Activated T-cell treated with anti-CD3 and anti-CD28 coated beads, Interleukin-2, amount 50 U/mL, for 4 hours (primary cell): ENCODE measurements around the gene ANK3. TPM values are rescaled to one million over a fixed set of nuclear protein-coding genes. Genes with fewer than 3 reads are reported as not detected.
A peak's percentile ranks its signal among the peaks of the same experiment; 100 is the strongest.

ENCODE experiments used
- ATAC-seq, 2 donors: fragments of 200-7000 bp; cut with Tn5 transposase; one replicate each; pipeline ENCODE4 v1.10.0; 2021
- DNase-seq: peaks from one replicate; pipeline ENCODE4 v3.0.0-alpha.2; 2020
- H3K27me3 Mint-ChIP-seq: one replicate; pipeline ENCODE4 v1.8.0; 2021; ENCODE audit warnings: low read depth, mixed read lengths
- H3K36me3 Mint-ChIP-seq: one replicate; pipeline ENCODE4 v1.8.0; 2022; ENCODE audit warnings: mixed read lengths; ENCODE audit not compliant: insufficient read depth
- H3K4me1 Mint-ChIP-seq: one replicate; pipeline ENCODE4 v1.8.0; 2021; ENCODE audit warnings: low read depth, mixed read lengths
- H3K4me3 Mint-ChIP-seq: one replicate; pipeline ENCODE4 v1.8.0; 2021; ENCODE audit warnings: mild to moderate bottlenecking, moderate library complexity, mixed read lengths
- H3K9me3 Mint-ChIP-seq: one replicate; pipeline ENCODE4 v1.8.0; 2021; ENCODE audit warnings: mixed read lengths
- total RNA-seq, 3 donors: library from RNA; stranded (reverse); gene quantifications; one replicate each; pipeline ENCODE4 v1.2.1, GENCODE V29; 2021

Gene ANK3
- total RNA-seq, 3 donors from 2014 or later: 21.4 to 41.1 (median 30.5) TPM

DNA sequence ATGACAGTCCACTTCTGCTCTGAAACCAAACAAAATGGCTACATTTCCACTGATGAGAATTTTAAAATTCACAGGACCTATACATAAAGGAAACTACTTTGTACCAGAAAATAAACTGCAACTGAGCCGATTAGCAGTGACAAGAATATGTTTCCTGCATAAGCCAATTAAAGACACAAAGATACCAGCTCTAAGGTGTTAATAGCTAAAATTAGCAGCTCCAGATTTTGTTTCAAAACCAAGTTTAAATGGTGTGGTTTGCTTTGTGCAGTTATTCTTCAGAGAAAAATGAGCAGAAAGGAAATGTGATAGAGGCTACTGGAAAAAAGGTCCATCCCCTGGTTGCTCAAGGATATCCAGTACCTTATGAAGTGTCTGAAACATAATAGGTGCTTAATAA, 123.2 kb downstream of the ANK3 start:
- H3K4me1 Mint-ChIP-seq: no peaks in the 10 kb centered on the region
- H3K27me3 Mint-ChIP-seq: no peaks in the 10 kb centered on the region
- ATAC-seq: no peak

DNA sequence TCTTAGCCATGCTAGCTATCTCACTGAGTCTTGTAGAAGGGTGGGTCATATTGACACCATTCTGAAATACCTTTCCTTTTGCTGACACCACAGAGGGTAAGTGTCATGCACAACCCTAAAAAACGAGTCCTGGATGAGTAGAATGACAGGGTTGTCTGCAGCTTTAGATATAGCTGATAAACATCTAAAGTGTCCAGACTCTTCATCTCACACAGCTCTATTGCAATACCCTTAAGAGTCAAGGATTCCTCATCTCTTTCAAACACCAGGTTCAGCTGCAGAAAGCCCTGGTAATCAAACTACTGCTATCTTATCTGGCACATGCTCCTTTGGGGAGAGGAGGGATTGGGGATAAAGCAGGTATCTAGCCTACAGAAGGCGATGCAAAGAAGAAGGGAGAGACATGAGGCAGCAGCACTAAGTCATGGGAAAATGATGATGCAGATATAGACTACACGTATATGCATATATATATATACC, 127.0 kb downstream of the ANK3 start:
- Mint-ChIP-seq H3K9me3 (no peaks in the 10 kb centered on the region), H3K4me1 (peaks cover 6% of the 10 kb centered on the region), H3K36me3 (peaks cover 18% of the 10 kb centered on the region), H3K4me3 (no peak overlapping the region), H3K27me3 (no peaks in the 10 kb centered on the region)
- ATAC-seq: no peak
- DNase-seq: no peak

More for the DNA sequence above, 123.2 kb downstream of the ANK3 start:
- no peak overlapping the region for H3K4me3 Mint-ChIP-seq
- H3K36me3 Mint-ChIP-seq: peaks cover 12% of the 10 kb centered on the region
- no peak for DNase-seq
- H3K9me3 Mint-ChIP-seq: no peaks in the 10 kb centered on the region

DNA sequence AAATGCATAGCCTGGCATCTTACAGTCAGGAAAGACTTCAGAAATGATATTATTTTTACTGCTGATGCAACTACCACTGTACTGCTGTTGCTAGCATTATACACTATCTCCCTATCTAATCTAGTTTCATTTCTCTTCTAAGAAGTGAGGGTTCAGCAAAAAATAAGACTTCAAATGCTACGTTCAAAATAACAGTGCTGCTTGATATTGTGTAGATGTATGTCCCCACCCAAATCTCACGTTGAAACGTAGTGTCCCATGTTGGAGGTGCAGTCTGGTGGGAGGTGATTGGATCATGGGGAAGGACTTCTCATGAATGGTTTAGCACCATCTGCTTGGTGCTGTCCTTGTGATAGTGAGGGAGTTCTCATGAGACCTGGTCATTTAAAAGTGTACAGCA, 129.4 kb downstream of the ANK3 start:
- Mint-ChIP-seq H3K27me3 (no peaks in the 10 kb centered on the region), H3K36me3 (peaks cover 17% of the 10 kb centered on the region), H3K4me1 (peaks cover 6% of the 10 kb centered on the region), H3K4me3 (no peak overlapping the region), H3K9me3 (no peaks in the 10 kb centered on the region)
- no peak for DNase-seq
- no peak for ATAC-seq

GRCh38 chr10:60258429-60258797, 131.3 kb downstream of the ANK3 start:
- Mint-ChIP-seq H3K27me3 (no peaks in the 10 kb centered on the region), H3K4me1 (peaks cover 6% of the 10 kb centered on the region), H3K36me3 (peaks cover 10% of the 10 kb centered on the region), H3K4me3 (no peak overlapping the region), H3K9me3 (no peaks in the 10 kb centered on the region)
- DNase-seq (no peak), ATAC-seq (no peak)

DNA sequence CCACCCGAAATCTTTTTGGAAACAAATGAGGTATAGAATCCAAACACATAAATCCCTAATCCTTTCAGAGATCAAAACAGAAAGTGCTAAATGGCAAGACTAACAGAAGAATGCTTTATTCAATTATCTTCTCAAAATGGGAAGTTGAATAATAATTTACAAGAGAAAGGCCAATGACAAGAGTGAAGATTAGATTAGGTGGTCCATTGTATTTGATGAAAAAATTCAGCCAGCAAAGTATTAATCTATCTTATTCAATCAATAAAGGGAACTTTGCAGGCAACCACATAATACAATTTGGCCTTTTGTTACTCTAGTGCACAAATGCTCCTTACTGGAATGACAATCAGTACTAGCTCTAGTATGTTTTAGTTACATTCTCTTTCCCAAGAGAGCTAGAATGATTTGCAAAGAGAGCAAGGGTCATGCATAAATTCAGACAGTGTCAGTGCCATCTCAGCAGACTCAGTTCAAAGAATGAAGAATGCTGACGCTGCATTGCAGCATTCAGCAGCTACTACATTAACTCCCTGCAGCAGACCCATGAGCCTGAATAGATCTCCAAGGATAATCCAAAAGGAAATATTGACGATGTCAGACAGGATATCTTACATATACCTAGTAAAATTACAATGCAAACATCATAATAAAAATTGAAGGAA, 131.8 kb downstream of the ANK3 start:
- no peak for DNase-seq
- Mint-ChIP-seq H3K27me3 (no peaks in the 10 kb centered on the region), H3K36me3 (peaks cover 9% of the 10 kb centered on the region), H3K4me3 (no peak overlapping the region), H3K4me1 (peaks cover 6% of the 10 kb centered on the region), H3K9me3 (no peaks in the 10 kb centered on the region)
- ATAC-seq: no peak

DNA sequence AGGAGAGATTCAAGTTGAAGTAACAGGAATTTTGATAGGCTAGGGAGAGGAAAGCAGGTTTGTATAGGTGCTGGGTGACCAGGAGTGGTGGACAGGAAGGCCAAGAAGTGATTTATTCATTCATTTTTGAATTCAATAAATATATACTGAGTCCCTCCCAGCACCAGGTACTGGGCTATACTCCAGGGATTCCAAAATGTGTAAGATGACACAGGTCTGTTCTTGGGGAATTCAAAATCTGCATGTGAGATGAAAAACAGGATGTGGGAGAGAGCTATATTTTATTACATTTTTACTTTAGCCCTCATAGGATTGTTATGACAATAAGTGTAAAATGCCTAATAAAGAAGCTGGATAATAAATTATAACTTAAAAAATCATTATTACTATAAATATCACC, 134.9 kb downstream of the ANK3 start:
- H3K27me3 Mint-ChIP-seq: no peaks in the 10 kb centered on the region
- no peaks in the 10 kb centered on the region for H3K9me3 Mint-ChIP-seq
- H3K36me3 Mint-ChIP-seq: peaks cover 6% of the 10 kb centered on the region
- H3K4me3 Mint-ChIP-seq: no peak overlapping the region
- ATAC-seq: no peak
- DNase-seq: no peak
- H3K4me1 Mint-ChIP-seq: no peaks in the 10 kb centered on the region

GRCh38 chr10:60253484-60253883, 136.2 kb downstream of the ANK3 start:
- no peaks in the 10 kb centered on the region for H3K9me3 Mint-ChIP-seq
- H3K36me3 Mint-ChIP-seq: peaks cover 3% of the 10 kb centered on the region
- no peaks in the 10 kb centered on the region for H3K27me3 Mint-ChIP-seq
- no peaks in the 10 kb centered on the region for H3K4me1 Mint-ChIP-seq
- H3K4me3 Mint-ChIP-seq: no peak overlapping the region
- ATAC-seq (no peak), DNase-seq (no peak)

DNA sequence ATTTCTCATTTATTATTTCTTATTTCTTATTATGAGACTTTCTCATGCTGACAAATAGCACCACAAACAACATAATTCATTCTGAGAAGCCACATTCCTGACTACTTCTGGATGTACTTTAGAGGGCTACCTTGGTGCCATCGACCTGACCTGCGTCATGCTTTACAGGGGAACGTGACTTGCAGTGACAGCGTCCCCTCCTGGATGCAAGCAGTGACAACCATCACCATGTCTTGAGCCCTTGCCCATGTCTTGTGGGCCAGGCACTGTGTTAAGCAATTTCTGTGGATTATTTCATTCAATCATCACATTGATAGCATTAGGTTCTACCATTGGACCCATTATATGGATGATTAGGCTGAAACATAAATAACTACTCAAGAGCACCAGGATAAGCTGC, 137.0 kb downstream of the ANK3 start:
- Mint-ChIP-seq H3K4me1 (no peaks in the 10 kb centered on the region), H3K4me3 (no peak overlapping the region), H3K36me3 (peaks cover 3% of the 10 kb centered on the region)

DNA sequence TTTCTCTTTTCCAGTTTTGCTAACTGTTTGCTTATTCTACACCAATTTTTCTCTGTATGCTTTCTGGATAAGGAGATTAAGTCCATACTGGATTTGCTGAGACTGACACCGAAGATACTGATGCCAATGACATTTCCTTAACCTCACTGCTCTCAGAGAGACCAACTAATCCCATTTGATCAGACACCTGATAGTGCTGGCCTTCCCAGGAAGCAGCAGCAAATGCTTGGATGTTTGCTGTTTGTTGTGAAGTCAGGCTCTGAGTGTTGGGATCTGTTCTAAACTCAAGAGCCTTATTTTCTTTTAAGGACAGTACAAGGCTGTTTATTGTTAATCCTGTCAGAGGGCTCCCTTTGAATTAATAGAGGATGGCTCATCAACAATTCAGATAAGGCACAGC, 143.3 kb downstream of the ANK3 start:
- DNase-seq (no peak), ATAC-seq (no peak)
- no peak overlapping the region for H3K4me3 Mint-ChIP-seq
- H3K36me3 Mint-ChIP-seq: no peaks in the 10 kb centered on the region
- no peaks in the 10 kb centered on the region for H3K9me3 Mint-ChIP-seq
- no peaks in the 10 kb centered on the region for H3K27me3 Mint-ChIP-seq
- no peaks in the 10 kb centered on the region for H3K4me1 Mint-ChIP-seq

More for the DNA sequence above, 137.0 kb downstream of the ANK3 start:
- H3K27me3 Mint-ChIP-seq: no peaks in the 10 kb centered on the region
- ATAC-seq (no peak), DNase-seq (no peak)
- no peaks in the 10 kb centered on the region for H3K9me3 Mint-ChIP-seq

DNA sequence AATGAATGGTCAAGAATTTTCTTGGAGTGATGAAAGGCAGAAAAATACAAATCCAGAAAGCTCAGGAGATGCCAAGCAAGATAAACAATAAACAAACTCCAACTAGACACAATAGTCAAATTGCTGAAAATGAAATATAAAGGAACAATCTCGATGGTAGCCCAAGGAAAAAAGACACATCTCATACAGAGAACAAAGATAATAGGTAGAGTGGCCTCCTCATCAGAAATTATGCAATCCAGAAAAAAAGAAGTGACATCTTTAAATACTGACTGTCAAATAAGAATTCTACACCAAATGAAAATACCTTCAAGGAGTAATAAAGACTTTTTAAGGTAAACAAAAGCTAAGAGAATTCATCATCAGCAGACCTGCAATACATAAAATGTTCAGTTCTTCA, 150.4 kb downstream of the ANK3 start:
- Mint-ChIP-seq H3K36me3 (no peaks in the 10 kb centered on the region), H3K9me3 (no peaks in the 10 kb centered on the region)
- no peak for DNase-seq

DNA sequence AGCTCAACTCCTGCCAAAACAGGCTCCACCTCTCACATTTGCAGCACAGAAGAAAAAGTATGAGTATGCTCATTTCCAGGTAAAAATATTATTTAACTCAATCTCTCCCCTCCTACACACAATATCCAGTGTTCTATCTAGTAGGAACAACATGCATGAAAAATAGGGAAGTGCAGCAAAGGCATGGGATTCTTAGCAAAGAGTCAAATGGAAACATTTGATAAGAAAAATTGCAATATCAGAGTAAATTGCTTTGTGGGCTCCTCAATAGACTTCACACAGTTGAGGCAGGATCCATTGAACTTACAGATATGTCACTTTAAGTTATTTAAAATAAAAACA, 150.9 kb downstream of the ANK3 start:
- ATAC-seq (no peak), DNase-seq (no peak)
- Mint-ChIP-seq H3K4me3 (no peak overlapping the region), H3K36me3 (peaks cover 4% of the 10 kb centered on the region), H3K4me1 (peaks cover 35% of the 10 kb centered on the region), H3K9me3 (no peaks in the 10 kb centered on the region), H3K27me3 (no peaks in the 10 kb centered on the region)

More for the DNA sequence above, 150.4 kb downstream of the ANK3 start:
- peaks cover 35% of the 10 kb centered on the region for H3K4me1 Mint-ChIP-seq
- H3K4me3 Mint-ChIP-seq: no peak overlapping the region
- H3K27me3 Mint-ChIP-seq: no peaks in the 10 kb centered on the region
- no peak for ATAC-seq

DNA sequence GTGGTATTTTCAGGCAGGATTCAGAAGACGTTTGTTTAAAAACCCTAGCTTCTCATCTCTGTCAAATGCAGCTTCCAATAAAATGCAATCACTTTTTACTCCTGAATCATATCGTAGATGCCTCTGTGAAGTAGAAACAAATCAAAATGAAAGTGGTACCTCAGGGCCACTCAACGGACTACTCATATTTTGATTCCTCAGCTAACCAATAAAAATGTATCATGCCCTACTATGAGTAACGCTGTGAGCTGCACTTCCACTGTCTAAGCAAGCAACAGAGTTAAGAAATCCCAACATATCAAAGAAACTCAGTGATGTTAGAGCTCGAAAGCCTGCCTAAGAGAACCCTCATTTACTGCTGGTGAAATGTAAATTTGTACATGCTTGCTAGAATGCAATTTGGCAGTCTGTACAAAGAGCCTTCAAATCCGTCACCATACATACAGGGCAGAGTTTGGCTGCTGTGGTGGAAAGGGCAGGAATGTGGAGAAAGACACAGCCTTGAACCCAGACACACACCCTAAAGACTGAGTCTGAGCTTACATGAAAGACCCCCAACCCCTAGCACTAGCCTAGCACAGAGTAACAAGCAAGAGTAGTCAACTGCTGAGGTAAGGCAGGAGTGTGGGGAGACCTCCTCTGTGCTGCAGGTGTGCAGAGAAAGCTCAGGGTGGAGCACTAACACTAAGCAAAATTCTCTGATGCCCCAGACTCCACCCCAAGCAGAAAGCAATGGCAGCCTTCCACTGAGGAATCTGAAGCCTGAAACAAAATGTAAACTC, 151.5 kb downstream of the ANK3 start:
- Mint-ChIP-seq H3K4me3 (peak overlapping the region; percentile 54), H3K36me3 (peaks cover 6% of the 10 kb centered on the region), H3K27me3 (no peaks in the 10 kb centered on the region), H3K9me3 (no peaks in the 10 kb centered on the region), H3K4me1 (peaks cover 35% of the 10 kb centered on the region)
- peak; percentile 82 to 97 for ATAC-seq
- no peak for DNase-seq

GRCh38 chr10:60236869-60237524, 152.7 kb downstream of the ANK3 start:
- peaks cover 14% of the 10 kb centered on the region for H3K36me3 Mint-ChIP-seq
- H3K4me3 Mint-ChIP-seq: peak overlapping the region; percentile 65
- H3K9me3 Mint-ChIP-seq: no peaks in the 10 kb centered on the region
- DNase-seq (no peak), ATAC-seq (peak in 1 of 2 donors; percentile 60)
- peaks cover 35% of the 10 kb centered on the region for H3K4me1 Mint-ChIP-seq
- no peaks in the 10 kb centered on the region for H3K27me3 Mint-ChIP-seq

DNA sequence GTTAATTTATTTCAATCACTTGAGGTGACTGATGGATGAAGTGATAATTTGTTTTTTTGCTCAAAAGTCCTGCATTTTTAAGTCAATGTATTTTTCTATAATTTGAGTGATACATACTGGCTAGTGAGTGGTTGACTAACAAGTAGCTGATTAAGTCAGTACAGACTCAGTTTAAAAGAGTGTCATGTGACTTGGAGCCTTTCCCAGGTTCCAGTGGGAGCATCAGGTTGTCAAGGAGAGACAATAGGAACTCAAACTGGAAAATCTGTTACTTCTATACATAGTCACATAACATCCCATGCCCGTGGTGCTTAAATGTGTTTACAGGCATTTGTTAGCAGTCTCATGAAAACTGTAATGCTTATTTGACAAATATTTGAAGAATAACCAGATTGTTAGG, 154.7 kb downstream of the ANK3 start:
- Mint-ChIP-seq H3K4me1 (peaks cover 32% of the 10 kb centered on the region), H3K4me3 (no peak overlapping the region), H3K27me3 (no peaks in the 10 kb centered on the region), H3K36me3 (peaks cover 17% of the 10 kb centered on the region), H3K9me3 (no peaks in the 10 kb centered on the region)
- ATAC-seq: no peak
- no peak for DNase-seq

DNA sequence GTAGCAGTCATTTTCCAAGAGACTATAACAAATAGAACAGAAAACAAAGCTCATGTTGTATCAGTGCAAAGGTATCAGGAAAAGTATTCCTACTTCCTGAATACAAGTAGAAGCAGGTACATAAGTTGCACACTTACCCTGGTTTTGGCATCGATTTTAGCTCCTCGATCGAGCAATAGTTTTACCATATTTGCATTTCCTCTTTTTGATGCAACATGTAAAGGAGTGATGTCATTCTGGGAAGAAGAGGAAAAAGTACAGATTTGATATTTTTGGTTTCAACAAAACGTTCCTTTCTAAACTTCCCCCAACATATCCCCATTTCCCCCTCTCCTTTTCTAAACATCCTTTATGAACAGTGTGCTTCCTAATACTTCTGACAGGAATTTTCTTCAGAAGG, 155.1 kb downstream of the ANK3 start:
- no peak overlapping the region for H3K4me3 Mint-ChIP-seq
- H3K27me3 Mint-ChIP-seq: no peaks in the 10 kb centered on the region
- ATAC-seq: no peak
- DNase-seq: no peak
- peaks cover 18% of the 10 kb centered on the region for H3K36me3 Mint-ChIP-seq
- H3K4me1 Mint-ChIP-seq: peaks cover 31% of the 10 kb centered on the region
- H3K9me3 Mint-ChIP-seq: no peaks in the 10 kb centered on the region
